Endometrium (tissue), 2 donors: ENCODE results near the gene SLC25A47.
"Not testable (repeated sequence)": the region's sequence is repeated elsewhere in the genome, so short reads cannot be mapped to it uniquely, and the experiment has no call there.

Experiments used
- FAIRE-seq: peaks from 2 replicates; lab custom pipeline; 2012; peaks lifted over from hg19 to GRCh38; lab: Jason Lieb, UNC
- donor health status: control.
- donor health status: control.

SLC25A47 gene, protein sequence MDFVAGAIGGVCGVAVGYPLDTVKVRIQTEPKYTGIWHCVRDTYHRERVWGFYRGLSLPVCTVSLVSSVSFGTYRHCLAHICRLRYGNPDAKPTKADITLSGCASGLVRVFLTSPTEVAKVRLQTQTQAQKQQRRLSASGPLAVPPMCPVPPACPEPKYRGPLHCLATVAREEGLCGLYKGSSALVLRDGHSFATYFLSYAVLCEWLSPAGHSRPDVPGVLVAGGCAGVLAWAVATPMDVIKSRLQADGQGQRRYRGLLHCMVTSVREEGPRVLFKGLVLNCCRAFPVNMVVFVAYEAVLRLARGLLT

DNA sequence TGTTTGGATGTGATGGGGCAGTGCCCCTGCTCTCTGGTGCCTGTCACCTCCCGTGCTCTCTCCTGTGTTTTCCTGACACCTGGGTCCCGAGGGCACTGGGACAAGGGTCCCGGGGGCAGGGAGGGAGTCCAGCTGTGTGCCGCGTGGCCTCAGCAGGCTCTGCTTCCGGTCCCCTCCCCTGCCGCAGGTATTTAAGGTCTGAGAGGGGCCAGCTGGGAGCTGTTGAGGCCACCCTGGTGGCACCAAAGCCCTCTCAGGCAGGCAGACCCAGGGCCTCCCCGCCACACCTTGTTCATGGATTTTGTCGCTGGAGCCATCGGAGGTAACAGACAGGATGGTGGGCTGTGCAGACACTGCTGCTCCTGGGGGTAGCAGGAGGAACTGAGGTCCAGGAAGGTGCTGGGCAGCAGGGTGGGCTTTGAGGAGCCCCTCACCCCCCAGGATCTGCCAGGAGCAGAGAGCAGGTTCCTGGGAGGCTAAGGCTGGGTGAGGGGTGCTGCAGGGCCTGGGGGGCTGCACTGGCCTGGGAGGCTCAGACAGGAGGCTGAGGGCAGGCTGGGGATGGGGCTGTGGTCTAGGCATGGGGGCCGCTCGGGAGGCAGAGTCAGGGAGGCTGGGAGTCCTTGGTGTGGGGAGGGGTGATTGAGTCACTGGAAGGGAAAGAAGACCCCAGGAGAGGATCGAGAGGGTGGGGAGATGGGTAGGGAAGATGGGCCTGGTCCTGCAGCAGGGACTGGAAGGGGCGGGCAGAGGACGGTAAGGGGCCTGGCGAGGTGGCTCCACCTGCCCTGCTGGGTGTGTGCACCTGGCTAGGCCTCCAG is at the start of gene SLC25A47:
TSS of gene SLC25A47 (plus strand) at position 219 of the 821 bp plus-strand sequence. CDS start at position 295, 76 bp downstream.
- FAIRE-seq = no peak

DNA sequence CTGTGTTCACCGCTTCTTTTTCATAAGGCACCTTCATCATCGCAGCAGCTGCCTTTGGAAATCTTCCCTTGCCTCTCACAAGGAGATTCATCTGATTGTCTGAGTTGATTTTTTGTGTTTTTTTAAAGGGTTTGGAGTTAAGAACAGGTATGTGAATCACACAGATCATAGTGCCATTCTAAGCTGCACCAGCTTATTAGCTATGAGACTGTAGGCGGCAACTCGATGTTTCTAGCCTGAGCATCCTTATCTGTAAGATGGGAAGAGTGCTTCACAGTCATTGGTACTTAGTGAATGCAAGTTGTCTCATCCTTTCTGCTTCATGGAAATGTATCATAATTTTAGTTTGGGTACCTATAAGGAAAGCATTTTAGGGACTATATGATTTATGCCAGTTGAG is 48.9 kb upstream of the SLC25A47 start:
- no peak for FAIRE-seq

- FAIRE-seq = no peak
Observed at GRCh38 chr14:100275214-100275613, 47.9 kb upstream of the SLC25A47 start.

- no peak for FAIRE-seq
Observed at GRCh38 chr14:100278702-100279101, 44.4 kb upstream of the SLC25A47 start.

DNA sequence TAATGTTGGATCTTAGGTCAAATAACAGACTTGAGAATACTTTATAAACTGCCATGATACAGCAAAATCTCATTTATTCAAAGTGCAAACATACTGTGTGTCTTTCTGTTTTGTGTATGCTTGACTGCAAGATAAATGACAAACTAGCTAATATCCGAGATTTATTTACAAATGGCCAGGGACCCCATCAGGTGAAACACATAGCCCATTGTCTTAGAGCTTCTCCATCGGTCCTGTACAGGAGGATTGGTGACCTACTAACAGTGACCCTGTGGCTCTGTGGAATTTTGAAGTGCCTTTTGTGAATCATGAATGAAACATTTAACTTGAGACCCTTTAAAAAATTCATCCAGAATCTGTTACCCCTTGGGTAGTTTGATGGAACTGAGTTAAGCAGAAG is 44.0 kb upstream of the SLC25A47 start:
- no peak for FAIRE-seq

GRCh38 chr14:100279563-100279962 is 43.6 kb upstream of the SLC25A47 start:
- FAIRE-seq = no peak

- FAIRE-seq = no peak
Observed at GRCh38 chr14:100281286-100282082, 41.7 kb upstream of the SLC25A47 start.

DNA sequence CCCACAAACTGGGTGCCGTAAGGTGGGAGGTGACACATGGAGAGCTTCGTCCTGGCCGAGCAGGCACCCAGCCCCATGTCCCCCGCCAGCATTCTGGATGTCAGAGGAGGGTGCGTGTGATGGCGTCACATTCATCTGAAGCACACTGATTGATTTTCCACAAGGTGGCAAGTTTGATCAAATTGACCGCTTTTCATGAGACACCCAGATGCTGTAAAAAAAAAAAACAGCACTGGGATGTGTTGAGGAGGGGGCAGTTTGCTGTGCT is 41.1 kb upstream of the SLC25A47 start:
- no peak for FAIRE-seq

DNA sequence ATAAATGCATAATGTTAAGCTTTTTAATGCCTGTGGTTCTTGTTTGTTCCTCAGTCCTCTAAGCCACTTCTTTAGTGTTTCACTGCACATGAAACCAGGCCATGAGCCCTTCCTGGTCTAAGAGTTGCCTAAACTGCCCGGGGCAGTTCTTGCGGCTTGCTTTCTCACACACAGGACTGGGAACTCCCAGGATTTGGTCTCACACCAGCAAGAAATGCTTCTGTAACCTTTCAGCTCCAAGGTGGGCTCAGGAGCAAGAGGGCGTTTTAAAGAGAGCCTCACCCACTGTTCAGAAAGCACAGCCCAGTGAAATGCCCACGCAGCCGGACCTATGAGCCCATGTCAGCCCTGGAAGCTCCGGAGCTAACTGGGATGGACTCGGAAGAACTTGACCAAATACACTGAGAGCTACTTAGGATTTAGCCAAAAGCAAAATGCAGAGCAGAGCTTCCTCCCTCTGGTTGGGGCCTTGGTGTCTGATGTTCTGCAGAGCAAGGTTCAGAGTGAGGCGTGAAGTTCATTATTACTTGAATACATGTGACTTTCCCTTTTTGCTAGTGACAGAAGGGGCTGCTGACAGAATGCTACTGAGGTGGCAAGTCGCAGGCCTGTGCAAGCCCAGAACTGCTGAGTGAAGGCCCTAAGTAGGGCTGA is 40.2 kb upstream of the SLC25A47 start:
- no peak for FAIRE-seq

GRCh38 chr14:100283436-100283835 is 39.7 kb upstream of the SLC25A47 start:
- not testable (repeated sequence) for FAIRE-seq

DNA sequence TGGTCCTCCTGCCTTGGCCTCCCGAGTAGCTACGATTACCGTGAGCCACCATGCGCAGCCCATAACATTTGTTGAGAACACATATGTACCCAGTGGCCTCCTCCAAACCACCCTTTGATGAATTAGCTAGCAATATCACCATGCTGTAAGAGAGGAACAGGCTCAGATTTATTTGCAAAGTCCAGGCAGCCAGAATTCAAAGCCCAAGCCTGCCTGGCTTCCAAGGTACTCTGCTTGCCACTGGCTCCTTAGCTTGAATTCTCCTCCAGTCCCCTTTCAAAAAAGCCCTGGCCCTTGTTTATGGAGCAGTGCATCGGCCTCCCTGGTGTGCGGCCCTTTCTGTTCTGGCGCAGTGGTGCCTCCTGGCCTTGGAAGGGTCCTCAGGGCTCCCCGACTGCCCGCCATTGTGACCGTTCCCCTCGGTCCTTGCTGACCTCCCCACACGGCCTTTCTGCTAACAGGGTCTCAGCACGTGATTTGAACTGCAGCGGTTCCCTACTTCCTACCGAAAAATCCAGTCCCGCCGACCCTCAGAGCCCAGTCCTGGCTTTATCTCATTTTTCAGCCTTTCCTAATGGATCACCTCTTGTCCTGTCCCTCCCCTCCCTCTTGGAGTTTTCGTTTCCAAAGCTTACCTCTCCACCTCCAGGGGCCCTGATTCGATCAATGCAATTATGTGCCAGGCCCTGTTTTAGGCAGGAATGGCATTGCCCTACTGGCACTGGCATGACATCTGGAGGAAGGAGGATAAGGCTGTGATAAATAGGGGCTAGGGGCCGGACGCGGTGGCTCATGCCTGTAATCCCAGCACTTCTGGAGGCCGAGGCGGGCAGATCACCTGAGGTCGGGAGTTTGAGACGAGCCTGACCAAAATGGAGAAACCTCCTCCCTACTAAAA is 38.9 kb upstream of the SLC25A47 start:
- no peak for FAIRE-seq

GRCh38 chr14:100285021-100285912 is 37.9 kb upstream of the SLC25A47 start:
- FAIRE-seq = no peak

GRCh38 chr14:100285913-100286400 is 37.2 kb upstream of the SLC25A47 start:
- FAIRE-seq = no peak

GRCh38 chr14:100286484-100287191 is 36.5 kb upstream of the SLC25A47 start:
- FAIRE-seq = no peak

GRCh38 chr14:100287202-100287997 is 35.7 kb upstream of the SLC25A47 start:
- FAIRE-seq = no peak

- not testable (repeated sequence) for FAIRE-seq
Observed at GRCh38 chr14:100287998-100288295, 35.2 kb upstream of the SLC25A47 start.

GRCh38 chr14:100288382-100289185 is 34.6 kb upstream of the SLC25A47 start:
- no peak for FAIRE-seq
